Measurements from ENCODE around the gene ZNF148. TPM values are rescaled to one million over a fixed set of nuclear protein-coding genes. Genes with fewer than 3 reads are reported as not detected.

The ZNF148 gene
- total and polyA plus RNA-seq, 7 donors: 3.5 to 29.8 (median 22.7) TPM

DNA sequence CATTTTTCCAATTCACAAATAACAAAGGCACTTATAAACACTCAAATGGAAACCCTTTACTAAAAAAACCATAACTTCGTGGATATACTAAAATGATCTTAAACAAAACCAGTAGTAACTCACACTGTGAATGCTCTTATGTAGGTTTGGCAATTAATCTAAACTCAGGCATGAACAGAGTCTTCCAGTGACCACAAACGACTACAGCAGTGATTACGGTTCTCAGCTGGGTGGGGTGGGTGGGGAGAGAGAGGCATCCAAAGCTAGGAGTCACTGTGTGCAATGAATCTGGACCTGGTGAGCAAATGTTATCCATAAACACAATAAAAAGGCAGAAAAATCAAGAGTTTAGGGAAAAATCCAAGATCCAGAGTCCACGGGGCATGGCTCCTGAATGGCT, 183.9 kb downstream of the ZNF148 start:
- ATAC-seq: no peak
- Histone ChIP-seq H3K9me3 (no peaks in the 10 kb centered on the region), H3K4me3 (no peak overlapping the region), H3K36me3 (ENCODE audit: insufficient read depth in 1 of 2, low read depth in 1 of 2) (no peaks in the 10 kb centered on the region), H3K27ac (no peak overlapping the region), H3K4me1 (no peaks in the 10 kb centered on the region), H3K27me3 (ENCODE audit: insufficient read depth in 3 of 3, low read length in 2 of 3) (no peaks in the 10 kb centered on the region)
- 83 to 87% (median 84%) methylated on average over 4 of the region's 4 CpGs for WGBS, 3 donors
- intact Hi-C loops (cut with DNase I): no loop called here
- DNase-seq: no peak
- no peak for TF ChIP-seq CTCF (IDR thresholded peaks at IDR 0.05)

- no peaks in the 10 kb centered on the region for H3K4me1 ChIP-seq
- H3K36me3 ChIP-seq (ENCODE audit: insufficient read depth in 1 of 2, low read depth in 1 of 2): no peaks in the 10 kb centered on the region
- no peak overlapping the region for H3K4me3 ChIP-seq
- no peak for ATAC-seq
- TF ChIP-seq CTCF (IDR thresholded peaks at IDR 0.05): no peak
- no peaks in the 10 kb centered on the region for H3K9me3 ChIP-seq
- intact Hi-C loops (cut with DNase I): no loop called here
- no peak for DNase-seq
- no peaks in the 10 kb centered on the region for H3K27me3 ChIP-seq (ENCODE audit: insufficient read depth in 3 of 3, low read length in 2 of 3)
- WGBS, 3 donors: 58 to 95% (median 59%) methylated on average over 3 of the region's 3 CpGs
- H3K27ac ChIP-seq: no peak overlapping the region
These were observed 184.3 kb downstream of the ZNF148 start for GRCh38 chr3:125190786-125191185.

- H3K4me1 ChIP-seq: no peaks in the 10 kb centered on the region
- H3K9me3 ChIP-seq: no peaks in the 10 kb centered on the region
- no peaks in the 10 kb centered on the region for H3K27me3 ChIP-seq (ENCODE audit: insufficient read depth in 3 of 3, low read length in 2 of 3)
- WGBS, 3 donors: 90 to 97% (median 95%) methylated on average over 7 of the region's 7 CpGs
- intact Hi-C loops (cut with DNase I): no loop called here
- no peak overlapping the region for H3K27ac ChIP-seq
- ATAC-seq (no peak), DNase-seq (no peak)
- TF ChIP-seq CTCF (IDR thresholded peaks at IDR 0.05): no peak
- H3K4me3 ChIP-seq: no peak overlapping the region
- no peaks in the 10 kb centered on the region for H3K36me3 ChIP-seq (ENCODE audit: insufficient read depth in 1 of 2, low read depth in 1 of 2)
These were observed 185.6 kb downstream of the ZNF148 start for GRCh38 chr3:125189378-125190165.

GRCh38 chr3:125188955-125189354, 186.2 kb downstream of the ZNF148 start:
- no peaks in the 10 kb centered on the region for H3K36me3 ChIP-seq (ENCODE audit: insufficient read depth in 1 of 2, low read depth in 1 of 2)
- H3K4me3 ChIP-seq: no peak overlapping the region
- no peaks in the 10 kb centered on the region for H3K27me3 ChIP-seq (ENCODE audit: insufficient read depth in 3 of 3, low read length in 2 of 3)
- H3K9me3 ChIP-seq: no peaks in the 10 kb centered on the region
- no peaks in the 10 kb centered on the region for H3K4me1 ChIP-seq
- intact Hi-C loops (cut with DNase I): no loop called here
- WGBS, 3 donors: 96 to 98% (median 97%) methylated on average over 2 of the region's 2 CpGs
- no peak overlapping the region for H3K27ac ChIP-seq
- ATAC-seq (no peak), DNase-seq (no peak)
- no peak for TF ChIP-seq CTCF (IDR thresholded peaks at IDR 0.05)

- Histone ChIP-seq H3K4me1 (no peaks in the 10 kb centered on the region), H3K27ac (no peak overlapping the region), H3K27me3 (ENCODE audit: insufficient read depth in 3 of 3, low read length in 2 of 3) (no peaks in the 10 kb centered on the region), H3K4me3 (no peak overlapping the region), H3K36me3 (ENCODE audit: insufficient read depth in 1 of 2, low read depth in 1 of 2) (no peaks in the 10 kb centered on the region), H3K9me3 (no peaks in the 10 kb centered on the region)
- DNase-seq (no peak), ATAC-seq (no peak)
- no peak for TF ChIP-seq CTCF (IDR thresholded peaks at IDR 0.05)
- intact Hi-C loops (cut with DNase I): no loop called here
- WGBS, 3 donors: 76 to 82% (median 79%) methylated on average over 5 of the region's 5 CpGs
These were observed 187.6 kb downstream of the ZNF148 start for GRCh38 chr3:125187599-125187910.

Measured in psoas muscle (tissue), 8 donors.